GM18520 (cell line): ENCODE results near the gene WDR59.
A peak's percentile ranks its signal among the peaks of the same experiment; 100 is the strongest.
"Not testable (repeated sequence)": the region's sequence is repeated elsewhere in the genome, so short reads cannot be mapped to it uniquely, and the experiment has no call there.

ENCODE experiments used
- ATAC-seq: cut with Tn5 transposase; IDR thresholded peaks from one replicate; pipeline ENCODE4 v1.9.1; 2021; ENCODE audit not compliant: unreplicated experiment

The WDR59 gene

DNA sequence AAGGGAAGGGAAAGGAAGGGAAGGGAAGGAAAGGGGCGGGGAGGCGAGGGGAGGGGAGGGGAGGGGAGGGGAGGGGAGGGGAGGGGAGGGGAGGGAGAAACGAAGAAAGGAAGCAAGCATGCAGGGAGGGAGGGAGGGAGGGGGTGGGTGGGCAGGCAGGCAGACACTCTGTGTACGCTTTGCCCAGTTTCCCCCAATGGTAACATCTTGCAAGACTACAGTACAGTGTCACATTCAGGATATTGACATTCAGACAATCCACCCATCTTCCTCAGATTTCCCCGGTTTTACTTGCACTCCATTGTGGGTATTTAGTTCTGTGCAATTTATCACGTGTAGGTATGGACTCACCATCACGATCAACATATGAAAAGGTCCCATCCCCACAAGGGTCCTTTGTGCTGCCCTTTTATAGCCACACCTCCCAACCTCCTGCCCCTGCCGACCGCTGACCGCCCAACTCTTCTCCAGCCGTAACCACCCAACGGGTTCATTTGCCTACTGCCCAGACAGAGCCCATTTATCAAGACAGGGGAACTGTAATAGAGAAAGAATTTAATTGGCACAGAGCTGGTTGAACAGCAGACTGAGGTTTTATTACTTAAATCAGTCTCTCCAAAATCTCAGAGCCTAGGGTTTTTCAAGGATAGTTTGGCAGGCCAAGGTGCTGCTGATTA, 118.9 kb downstream of the WDR59 start:
- ATAC-seq: no peak

DNA sequence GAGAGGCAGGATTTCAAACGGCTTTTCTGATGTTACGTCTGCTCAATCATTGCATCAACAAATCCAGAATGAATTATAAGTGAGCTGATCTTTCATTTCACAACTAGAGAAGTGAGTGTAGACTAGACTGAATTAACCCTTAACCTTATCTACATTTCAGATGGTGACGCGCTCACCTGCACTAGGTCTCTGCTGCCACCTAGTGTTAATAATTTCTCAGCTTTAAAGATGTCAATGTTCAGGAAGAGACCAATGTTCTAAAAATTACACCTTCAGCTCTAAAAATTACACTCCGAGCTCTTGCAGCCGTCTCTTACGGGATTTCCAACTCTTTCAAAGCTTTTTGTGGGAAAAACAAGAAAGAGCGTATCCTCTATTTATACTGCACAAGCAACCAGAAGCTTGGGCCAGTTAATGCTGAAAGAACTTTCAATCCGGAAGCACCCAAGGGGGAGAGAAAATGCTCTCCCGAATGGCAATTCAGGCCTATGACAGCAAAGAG, 122.1 kb downstream of the WDR59 start:
- peak; percentile 73 for ATAC-seq

DNA sequence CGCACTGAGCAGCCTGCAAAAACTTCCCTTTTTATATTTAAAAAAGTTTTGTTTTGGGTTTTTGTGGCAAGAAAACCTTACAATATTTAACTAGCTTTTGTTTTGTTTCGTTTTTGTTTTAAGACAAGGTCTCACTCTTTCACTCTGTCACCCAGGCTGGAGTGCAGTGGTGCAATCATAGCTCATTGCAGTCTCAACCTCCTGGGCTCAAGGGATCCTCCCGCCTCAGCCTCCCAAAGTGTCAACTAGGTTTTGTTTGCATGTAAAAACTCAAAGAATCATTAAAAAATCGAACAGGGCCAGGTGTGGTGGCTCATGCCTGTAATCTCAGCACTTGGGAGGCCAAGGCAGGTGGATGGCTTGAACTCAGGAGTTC, 132.4 kb downstream of the WDR59 start:
- ATAC-seq: no peak

DNA sequence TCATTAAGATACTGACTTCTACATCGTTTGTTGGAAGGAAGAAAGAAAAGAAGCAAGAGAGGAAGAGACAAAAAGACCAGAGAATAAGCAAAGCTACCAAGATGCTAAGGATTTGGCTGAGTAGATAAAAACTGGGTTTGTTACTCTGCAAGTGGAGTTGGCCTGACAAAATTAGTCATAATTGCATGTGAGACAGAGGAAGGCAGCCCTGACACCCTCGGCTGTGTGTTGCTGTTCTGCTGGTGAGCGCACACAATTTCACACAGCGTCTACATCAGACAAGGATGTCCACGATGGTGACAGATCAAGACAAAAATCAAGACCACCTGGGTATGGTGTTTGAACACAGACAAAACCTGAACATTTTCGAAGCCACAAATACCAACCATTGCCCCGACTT, 134.9 kb downstream of the WDR59 start:
- ATAC-seq: no peak

DNA sequence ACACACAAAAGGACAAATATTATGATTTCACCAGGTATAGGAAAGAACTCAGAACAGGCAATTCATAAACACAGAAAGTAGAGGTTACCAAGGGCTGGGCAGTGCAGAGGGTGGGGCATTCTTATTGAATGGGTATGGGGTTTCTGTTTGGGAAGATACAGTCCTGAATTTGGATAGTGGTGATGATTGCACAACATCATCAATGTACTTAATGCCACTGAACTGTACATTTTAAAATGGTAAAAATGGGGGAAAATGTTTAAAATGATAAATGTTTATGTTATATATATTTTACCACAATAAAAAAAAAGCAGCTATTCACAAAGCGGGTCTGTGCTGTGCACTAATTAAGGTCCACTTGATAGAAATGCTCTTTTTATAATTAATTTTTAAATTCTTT, 137.7 kb downstream of the WDR59 start:
- no peak for ATAC-seq

DNA sequence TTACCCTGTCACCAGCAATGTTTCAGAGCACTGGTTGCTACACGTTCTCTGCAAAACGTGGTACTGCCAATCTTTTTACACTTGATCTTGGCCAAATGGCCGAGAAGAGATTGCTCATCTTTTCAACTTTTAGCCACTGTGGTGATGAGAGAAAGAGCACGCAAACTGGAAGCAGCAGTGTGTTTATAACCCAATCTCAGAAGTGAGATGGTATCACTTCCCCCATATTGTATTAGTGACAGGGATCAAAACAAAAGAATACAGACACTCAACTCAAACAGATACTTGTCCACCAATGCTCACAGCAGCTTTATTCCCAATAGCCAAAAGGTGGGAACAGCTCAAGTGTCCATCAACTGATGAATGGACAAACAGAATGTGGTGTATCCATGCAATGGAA, 138.2 kb downstream of the WDR59 start:
- no peak for ATAC-seq

DNA sequence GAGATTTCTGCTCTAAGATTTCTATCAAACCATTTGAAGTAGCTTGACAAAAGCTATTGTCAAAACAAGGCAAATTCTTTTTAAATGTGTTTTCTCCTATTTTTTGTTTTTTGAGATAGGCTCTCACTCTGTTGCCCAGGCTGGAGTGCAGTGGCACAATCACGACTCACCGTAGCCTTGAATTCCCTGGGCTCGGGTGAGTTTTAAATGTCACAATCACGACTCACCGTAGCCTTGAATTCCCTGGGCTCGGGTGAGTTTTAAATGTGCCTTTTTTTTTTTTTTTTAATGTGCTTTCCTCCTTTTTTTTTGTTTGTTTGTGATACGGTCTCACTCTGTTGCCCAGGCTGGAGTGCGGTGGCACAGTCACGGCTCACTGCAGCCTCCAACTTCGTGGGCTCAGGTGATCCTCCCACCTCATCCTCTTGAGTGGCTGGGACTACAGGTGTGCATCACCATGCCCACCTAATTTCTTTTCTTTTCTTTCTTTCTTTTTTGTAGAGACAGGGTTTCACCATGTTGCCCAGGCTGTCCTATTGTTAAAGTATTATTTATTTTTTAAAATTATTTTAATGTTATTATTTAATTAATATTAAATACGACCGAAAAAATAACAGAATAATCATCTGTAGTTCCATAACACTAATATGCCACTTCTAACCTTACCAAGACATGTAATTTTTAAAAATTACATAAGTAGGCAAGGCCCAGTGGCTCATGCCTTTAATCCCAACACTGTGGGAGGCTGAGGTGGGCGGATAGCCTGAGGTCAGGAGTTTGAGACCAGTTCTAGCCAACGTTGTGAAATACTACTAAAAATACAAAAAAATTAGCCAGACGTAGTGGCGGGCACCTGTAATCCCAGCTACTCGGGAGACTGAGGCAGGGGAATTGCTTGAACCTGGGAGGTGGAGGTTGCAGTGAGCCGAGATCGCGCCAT, 140.6 kb downstream of the WDR59 start:
- no peak for ATAC-seq

DNA sequence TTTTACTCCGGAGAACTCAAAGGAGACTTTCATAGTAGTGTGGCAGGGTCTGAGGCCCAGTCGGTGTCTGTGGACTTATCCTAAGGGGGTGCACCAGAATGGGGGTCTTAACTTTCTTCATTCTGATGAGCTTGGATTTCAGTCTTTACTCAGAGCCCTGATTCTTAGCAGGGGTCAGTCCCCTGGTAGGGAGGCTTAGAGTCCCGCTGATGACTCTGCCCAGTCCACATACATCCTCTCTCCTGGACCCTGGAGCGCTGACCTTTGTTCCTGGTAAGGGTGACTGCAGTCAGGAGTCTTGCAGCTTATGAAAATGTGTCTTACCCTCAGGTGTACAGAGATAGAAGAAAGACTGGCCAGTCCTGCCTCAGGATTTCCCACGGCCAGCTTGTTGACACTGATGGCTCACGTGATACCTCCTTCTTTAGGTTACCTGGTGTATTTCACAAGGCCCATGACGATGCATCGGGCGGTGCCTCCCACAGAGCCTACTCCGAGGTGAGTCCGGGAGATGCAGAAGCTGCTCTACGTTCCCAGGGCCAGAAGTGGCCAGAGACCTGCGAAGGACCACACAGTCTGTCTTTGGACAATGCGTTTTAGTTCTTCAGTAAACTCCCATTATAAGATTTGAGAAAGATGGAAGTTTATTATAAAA, 141.4 kb downstream of the WDR59 start:
- not testable (repeated sequence) for ATAC-seq

DNA sequence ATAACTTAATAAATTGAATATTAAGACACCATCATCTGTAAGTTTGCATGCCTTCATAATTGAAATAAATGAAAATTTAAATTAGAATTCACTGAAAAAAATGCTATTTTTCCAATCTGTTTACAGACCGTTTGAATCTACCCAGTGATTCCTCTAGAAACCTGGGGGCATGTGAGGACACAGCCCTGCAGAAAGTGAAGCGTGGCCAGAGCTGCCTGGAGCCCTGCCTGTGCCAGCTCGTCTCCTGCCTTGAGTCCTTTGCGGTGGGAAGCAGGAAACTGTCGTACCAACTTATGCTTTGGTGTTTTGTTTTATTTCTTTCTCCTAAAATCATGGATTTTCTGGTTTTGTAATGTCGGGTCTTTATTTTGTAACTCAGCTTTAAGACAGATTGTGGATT, 142.5 kb downstream of the WDR59 start:
- ATAC-seq: no peak

DNA sequence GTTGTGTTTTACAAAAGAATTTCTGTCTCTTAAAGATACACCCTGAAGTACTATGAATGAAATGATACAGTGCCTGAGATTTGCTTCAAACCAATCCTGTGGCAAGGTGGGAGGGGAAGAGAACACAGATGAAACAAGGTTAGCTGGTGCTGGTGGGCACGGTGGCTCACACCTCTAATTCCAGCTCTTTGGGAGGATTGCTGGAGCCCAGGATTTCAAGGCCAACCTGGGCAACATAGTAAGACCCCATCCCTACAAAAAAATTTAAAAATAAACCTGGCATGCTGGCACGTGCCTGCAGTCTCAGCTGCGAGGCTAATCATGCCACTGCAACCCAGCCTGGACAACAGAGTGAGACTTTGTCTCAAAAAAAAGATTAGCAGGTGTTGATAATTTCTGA, 143.0 kb downstream of the WDR59 start:
- no peak for ATAC-seq

DNA sequence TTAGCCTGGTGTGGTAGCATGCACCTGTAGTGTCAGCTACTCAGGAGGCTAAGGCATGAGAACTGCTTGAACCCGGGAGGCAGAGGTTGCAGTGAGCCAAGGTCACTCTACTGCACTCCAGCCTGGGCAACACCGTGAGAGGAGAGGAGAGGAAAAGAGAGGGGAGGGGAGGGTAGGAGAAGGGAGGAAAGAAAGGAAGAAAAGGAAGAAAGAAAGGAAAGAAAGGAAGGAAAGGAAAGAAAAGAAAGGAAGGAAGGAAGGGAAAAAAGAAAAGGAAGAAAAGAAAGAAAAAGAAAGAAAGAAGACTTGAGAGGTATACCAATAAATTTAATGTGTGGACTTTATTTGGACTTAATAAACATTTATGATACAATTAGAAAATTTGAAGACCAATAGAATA, 143.5 kb downstream of the WDR59 start:
- no peak for ATAC-seq

DNA sequence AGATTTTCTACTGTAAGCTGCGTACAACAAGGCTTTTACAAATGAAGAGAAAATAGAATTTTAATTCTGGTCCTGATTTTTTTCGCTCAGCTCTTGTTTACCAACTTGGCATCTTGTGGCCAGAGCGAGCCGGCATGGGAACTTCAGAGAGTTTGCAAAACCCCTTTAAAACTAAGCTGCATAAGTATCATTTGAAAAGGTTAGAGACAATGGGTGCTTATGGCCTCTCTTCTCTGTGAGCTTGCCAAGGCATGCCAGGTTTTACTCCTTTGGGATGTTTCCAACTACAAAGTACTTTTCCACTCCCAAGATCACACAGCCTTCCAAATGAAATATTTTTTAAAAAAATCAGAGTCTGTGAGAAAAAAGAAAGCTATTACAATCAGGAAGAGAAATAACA, 147.9 kb downstream of the WDR59 start:
- no peak for ATAC-seq

DNA sequence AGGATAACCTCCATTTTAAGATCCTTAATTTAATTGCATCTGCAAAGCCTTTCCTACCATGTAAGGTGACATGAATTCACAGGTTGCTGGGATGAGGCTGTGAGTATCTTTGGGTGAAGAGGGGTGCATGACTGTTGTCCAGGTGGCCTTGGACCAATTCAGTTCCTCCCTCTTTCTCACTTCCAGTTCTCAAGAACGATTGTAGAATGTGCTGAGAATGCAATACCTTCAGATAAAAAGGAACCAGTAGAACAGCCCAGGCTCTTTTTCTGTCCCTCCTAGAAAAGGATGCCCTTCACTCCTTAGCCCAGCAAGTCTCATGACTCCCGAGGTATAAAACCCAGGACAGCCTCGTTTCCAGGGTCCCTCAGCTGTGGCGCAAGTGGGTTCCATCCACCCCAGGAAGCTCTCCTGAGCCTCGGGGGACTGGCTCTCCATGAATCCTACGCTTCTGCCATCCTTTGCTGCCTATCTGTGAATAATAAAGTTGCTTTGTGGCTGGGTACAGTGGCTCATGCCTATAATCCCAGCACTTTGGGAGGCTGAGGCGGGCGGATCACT, 148.7 kb downstream of the WDR59 start:
- ATAC-seq: no peak

DNA sequence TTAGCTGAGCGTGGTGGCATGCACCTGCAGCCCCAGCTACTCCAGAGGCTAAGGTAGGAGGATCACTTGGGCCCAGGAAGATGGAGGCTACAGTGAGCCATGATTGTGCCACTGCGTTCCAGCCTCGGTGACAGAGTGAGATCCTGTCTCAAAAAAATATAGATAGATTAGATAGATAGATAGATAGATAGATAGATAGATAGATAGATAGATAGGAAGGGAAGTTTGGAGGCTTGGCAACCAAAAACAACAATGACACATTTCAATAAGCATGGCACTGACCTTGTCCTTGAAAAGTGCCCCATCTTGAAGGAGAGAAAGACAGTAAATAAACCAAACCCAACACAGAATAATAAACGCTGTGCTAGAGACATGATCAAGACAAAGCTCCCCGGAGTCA, 152.7 kb downstream of the WDR59 start:
- ATAC-seq: no peak

DNA sequence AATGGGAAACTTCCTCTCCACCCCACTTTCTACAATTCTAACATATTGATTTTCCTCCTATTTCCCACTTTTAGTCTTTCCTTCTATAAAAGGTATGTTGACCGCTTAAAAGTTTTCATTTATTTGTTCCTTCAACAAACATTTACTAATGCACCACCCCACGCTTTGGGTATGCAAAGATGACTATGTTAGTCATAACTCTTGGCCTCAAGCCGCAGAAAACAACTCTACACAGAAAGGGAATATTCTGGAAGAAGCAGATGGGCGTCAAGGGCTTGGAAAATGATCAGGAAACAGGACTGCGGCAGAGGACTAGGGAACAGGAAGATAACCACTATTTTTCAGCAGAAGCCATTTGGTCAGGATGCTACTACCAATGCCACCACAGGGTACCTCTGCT, 153.5 kb downstream of the WDR59 start:
- no peak for ATAC-seq

DNA sequence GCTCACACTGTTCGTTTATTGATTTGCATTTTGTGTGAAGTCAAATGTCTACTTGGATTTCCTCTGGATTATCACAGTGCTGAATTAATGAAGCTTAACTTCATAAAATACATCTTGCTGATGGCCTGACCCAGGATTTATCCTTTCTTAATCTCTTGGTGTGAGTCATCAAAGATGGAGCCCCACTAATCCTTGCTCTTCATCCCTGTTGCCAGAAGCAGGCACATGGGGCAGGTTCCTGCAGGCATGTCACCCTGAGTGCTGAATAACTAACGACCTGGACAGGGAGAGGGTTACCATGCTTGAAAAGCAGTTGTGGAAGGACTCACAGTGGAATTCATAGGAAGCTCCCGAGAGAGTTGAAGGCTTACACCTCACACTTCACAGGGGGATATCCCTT, 154.3 kb downstream of the WDR59 start:
- ATAC-seq: no peak

DNA sequence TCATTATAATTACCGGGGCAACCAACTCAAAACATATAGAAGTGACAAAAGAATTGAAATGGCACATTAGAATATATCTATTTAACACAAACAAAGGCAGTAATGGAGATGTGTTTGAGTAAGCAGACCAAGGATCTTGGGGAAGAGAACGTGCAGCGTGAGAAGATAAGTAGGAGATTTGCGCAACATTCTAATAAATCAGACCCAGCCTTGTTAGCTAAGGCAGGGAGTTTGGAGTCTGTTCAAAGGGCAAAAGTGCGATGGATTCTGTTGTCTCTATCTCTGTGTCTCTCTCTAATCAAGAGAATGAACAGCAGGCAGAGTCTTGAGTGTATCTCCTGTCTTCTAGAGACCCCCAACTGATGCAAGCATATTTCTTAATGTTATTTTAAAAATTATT, 155.3 kb downstream of the WDR59 start:
- no peak for ATAC-seq

DNA sequence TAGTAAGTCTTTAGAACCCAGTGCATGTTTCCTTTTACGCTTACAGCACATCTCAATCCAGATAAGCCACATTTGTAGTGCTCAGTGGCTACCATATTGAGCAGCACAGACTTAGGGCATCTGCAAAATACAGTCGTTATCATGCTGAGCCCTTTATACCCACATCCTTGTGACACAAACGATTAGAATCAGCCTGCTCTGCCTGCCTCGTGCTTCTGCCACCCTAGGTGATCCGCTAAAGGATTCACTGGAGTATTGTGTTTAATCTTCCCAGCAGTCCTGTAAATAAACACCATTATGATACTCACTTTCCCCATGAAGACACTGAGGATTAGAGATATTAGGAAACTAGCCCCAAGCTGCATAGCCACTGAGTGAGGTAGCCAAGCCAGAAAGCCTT, 159.0 kb downstream of the WDR59 start:
- no peak for ATAC-seq

DNA sequence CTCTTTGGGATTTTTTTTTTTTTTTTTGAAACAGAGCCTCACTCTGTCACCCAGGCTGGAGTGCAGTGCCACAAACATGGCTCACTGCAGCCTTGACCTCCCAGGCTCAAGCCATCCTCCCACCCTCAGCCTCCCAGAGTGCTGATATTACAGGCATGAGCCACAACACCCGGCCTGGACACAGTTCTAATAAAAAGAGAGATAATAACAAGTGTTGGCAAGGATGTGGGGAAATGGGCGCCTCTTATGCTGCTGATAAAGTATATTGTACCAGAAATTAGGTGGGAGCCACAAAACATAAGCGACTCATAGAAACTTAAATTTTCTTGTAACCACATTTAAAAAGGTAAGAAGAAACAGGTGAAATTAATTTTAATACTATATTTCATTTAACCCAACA, 159.9 kb downstream of the WDR59 start:
- no peak for ATAC-seq
